ENCODE data around the gene CKS1B. TPM values are rescaled to one million over a fixed set of nuclear protein-coding genes. Genes with fewer than 3 reads are reported as not detected.

CKS1B gene
- total and polyA plus RNA-seq, 9 of the 15 experiments (the other 6 are each of a cell fraction or from before 2014, with no cell fraction given), result 215 to 1,103 (median 460) TPM

DNA sequence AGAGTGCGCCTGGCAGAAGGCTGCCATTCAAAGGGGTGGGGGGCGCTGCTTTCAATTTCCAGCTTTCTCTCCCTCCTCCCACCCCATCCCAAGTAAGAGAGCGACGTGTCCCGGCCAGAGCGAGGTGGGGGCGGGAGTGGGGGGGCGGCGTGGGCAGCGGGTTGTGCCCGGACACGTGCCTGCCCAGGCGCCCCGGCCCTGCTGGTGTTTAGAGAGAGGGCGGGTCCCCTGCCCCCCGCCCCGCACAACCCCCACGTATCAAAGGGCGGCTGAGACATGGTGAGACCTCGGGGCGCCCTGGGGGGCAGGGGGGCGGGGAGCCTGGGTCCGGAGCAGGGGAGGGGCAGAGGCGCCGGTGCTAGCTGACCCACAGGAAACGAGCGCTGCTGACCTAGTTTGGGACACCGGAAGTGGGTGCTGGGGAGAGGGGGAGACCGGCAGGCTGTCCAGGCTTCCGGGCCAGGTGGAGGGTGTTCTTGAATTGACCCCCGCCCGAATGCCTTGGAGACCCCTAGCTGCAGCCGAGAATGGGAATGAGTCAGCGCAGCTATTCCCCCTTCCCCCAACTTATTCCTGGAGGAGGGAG is 29.4 kb downstream of the CKS1B start:
- Histone ChIP-seq H3K27ac (ENCODE audit: extremely low read depth, low read depth, low read length) (peak overlapping the region; percentile 99), H3K9me1 (ENCODE audit: control insufficient read depth, insufficient read depth, low read length) (no peaks in the 10 kb centered on the region), H3K36me3 (ENCODE audit: control insufficient read depth, insufficient read depth, low read length) (peaks cover 37% of the 10 kb centered on the region; the same call in 2 of the 3 replicates), H3K4me1 (replicated peaks in 1 of 2; ENCODE audit: control insufficient read depth in 2 of 2, insufficient read depth in 2 of 2, low read length in 2 of 2) (peaks cover 53 to 78% of the 10 kb centered on the region in 2 experiments), H2AFZ (ENCODE audit: low read depth, low read length) (peak overlapping the region; percentile 1; the same call in 1 of the 2 replicates), H3K4me2 (ENCODE audit: insufficient read depth, low read length) (peak overlapping the region; percentile 99), H3K79me2 (ENCODE audit: control insufficient read depth, insufficient read depth, low read length) (peaks cover 70% of the 10 kb centered on the region), H3K27me3 (ENCODE audit: control insufficient read depth in 2 of 2, insufficient read depth in 2 of 2, low read length in 2 of 2) (no peaks in the 10 kb centered on the region), H3K9ac (ENCODE audit: insufficient read depth in 1 of 2, low read depth in 2 of 2, low read length in 2 of 2) (peak overlapping the region; percentile 99), H3K4me3 (peak overlapping the region; percentile 97), H3K9me3 (replicated peaks; ENCODE audit: control insufficient read depth, insufficient read depth, low read depth, low read length) (no peaks in the 10 kb centered on the region), H4K20me1 (replicated peaks; ENCODE audit: control insufficient read depth, insufficient read depth, low read length) (peaks cover 3% of the 10 kb centered on the region; the same call in 1 of the 2 replicates)
- ATAC-seq (peak; percentile 36), FAIRE-seq (no peak), DNase-seq (ENCODE audit: extremely low read depth in 1 of 4, low spot score in 3 of 4) (peak; percentile 59 to 90 (median 68))
- intact Hi-C loops (cut with micrococcal nuclease), result loop anchor here (5.0 kb wide), 3 partner anchors 43 to 447 kb away; partner anchors contain the start of genes EFNA3 and UBE2Q1
- in situ Hi-C loops (cut with MboI), result no loop called here
- POLR2A ChIA-PET, result interaction anchor here (0.8 to 1.5 kb wide), 7 partner anchors 9 to 137 kb away, joined by 3 to 8 read pairs (median 3); no protein-coding TSS in a partner anchor
- WGBS (ENCODE audit: insufficient coverage, low coverage, missing lambda C conversion rate), result 0% methylated on average over 11 of the region's 34 CpGs
- CTCF ChIA-PET (ENCODE audit: low intra/inter-chr PET ratio), result interaction anchor here (0.6 to 0.9 kb wide), 2 partner anchors 47 to 76 kb away, joined by 3 read pairs; no protein-coding TSS in a partner anchor
- BruUV-seq (replicated peaks), result no TSS peak
- TF ChIP-seq CCNT2 (IDR thresholded peaks at IDR 0.05; ENCODE audit: borderline replicate concordance, extremely low read depth, insufficient read length, low read depth, low read length) (no peak), SRSF7 (optimal IDR thresholded peaks at IDR 0.05; ENCODE audit: low read depth, low read length) (no peak), C11orf30 (IDR thresholded peaks at IDR 0.05; ENCODE audit: low read depth) (no peak), CBX3 (IDR thresholded peaks at IDR 0.05; ENCODE audit: borderline replicate concordance in 1 of 2, low read length in 2 of 2) (no peak), EP400 (IDR thresholded peaks at IDR 0.05) (peak; percentile 58), KAT2B (IDR thresholded peaks at IDR 0.05; ENCODE audit: low read depth, low read length) (no peak), ZKSCAN3 (CRISPR knock-in tag; IDR thresholded peaks at IDR 0.05) (no peak)
- TF ChIP-seq, protein P1, sequence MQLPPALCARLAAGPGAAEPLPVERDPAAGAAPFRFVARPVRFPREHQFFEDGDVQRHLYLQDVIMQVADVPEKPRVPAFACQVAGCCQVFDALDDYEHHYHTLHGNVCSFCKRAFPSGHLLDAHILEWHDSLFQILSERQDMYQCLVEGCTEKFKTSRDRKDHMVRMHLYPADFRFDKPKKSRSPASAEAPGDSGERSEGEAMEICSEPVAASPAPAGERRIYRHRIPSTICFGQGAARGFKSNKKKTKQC (CRISPR knock-in tag; IDR thresholded peaks at IDR 0.05), result no peak
- TF ChIP-seq, protein P2, sequence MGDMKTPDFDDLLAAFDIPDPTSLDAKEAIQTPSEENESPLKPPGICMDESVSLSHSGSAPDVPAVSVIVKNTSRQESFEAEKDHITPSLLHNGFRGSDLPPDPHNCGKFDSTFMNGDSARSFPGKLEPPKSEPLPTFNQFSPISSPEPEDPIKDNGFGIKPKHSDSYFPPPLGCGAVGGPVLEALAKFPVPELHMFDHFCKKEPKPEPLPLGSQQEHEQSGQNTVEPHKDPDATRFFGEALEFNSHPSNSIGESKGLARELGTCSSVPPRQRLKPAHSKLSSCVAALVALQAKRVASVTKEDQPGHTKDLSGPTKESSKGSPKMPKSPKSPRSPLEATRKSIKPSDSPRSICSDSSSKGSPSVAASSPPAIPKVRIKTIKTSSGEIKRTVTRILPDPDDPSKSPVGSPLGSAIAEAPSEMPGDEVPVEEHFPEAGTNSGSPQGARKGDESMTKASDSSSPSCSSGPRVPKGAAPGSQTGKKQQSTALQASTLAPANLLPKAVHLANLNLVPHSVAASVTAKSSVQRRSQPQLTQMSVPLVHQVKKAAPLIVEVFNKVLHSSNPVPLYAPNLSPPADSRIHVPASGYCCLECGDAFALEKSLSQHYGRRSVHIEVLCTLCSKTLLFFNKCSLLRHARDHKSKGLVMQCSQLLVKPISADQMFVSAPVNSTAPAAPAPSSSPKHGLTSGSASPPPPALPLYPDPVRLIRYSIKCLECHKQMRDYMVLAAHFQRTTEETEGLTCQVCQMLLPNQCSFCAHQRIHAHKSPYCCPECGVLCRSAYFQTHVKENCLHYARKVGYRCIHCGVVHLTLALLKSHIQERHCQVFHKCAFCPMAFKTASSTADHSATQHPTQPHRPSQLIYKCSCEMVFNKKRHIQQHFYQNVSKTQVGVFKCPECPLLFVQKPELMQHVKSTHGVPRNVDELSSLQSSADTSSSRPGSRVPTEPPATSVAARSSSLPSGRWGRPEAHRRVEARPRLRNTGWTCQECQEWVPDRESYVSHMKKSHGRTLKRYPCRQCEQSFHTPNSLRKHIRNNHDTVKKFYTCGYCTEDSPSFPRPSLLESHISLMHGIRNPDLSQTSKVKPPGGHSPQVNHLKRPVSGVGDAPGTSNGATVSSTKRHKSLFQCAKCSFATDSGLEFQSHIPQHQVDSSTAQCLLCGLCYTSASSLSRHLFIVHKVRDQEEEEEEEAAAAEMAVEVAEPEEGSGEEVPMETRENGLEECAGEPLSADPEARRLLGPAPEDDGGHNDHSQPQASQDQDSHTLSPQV (IDR thresholded peaks at IDR 0.05), result no peak; the same call in 1 of the 2 replicates
- TF ChIP-seq, protein P3, sequence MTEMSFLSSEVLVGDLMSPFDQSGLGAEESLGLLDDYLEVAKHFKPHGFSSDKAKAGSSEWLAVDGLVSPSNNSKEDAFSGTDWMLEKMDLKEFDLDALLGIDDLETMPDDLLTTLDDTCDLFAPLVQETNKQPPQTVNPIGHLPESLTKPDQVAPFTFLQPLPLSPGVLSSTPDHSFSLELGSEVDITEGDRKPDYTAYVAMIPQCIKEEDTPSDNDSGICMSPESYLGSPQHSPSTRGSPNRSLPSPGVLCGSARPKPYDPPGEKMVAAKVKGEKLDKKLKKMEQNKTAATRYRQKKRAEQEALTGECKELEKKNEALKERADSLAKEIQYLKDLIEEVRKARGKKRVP (CRISPR knock-in tag; IDR thresholded peaks at IDR 0.05), result no peak
